Activated T-cell treated with anti-CD3 and anti-CD28 coated beads, Interleukin-2, amount 50 U/mL, for 72 hours (primary cell): ENCODE data around the gene ZNF804A. TPM values are rescaled to one million over a fixed set of nuclear protein-coding genes. Genes with fewer than 3 reads are reported as not detected.
"Not testable (repeated sequence)": the region's sequence is repeated elsewhere in the genome, so short reads cannot be mapped to it uniquely, and the experiment has no call there.

ENCODE experiments used
- ATAC-seq, 2 donors: fragments of 150-1000 bp; cut with Tn5 transposase; replicated peaks in 1 of 2; 2 replicates each; pipeline ENCODE4 v1.10.0; 2021; ENCODE audit warnings: moderate library complexity in 2 of 2, mild to moderate bottlenecking in 1 of 2
- DNase-seq, 2 donors: peaks; one replicate each; pipeline ENCODE4 v3.0.0; 2021 to 2022; ENCODE audit warnings: mixed read lengths in 1 of 2
- H3K27ac Mint-ChIP-seq: one replicate; pipeline ENCODE4 v1.8.0; 2022; ENCODE audit warnings: mild to moderate bottlenecking, moderate library complexity, mixed read lengths
- H3K27me3 Mint-ChIP-seq: one replicate; pipeline ENCODE4 v1.8.0; 2022; ENCODE audit warnings: low read depth, mixed read lengths
- H3K36me3 Mint-ChIP-seq, 2 donors: one replicate each; pipeline ENCODE4 v1.8.0; 2022; ENCODE audit warnings: mixed read lengths in 2 of 2, mild to moderate bottlenecking in 1 of 2; ENCODE audit not compliant: insufficient read depth in 2 of 2
- H3K4me1 Mint-ChIP-seq: one replicate; pipeline ENCODE4 v1.8.0; 2022; ENCODE audit warnings: low read depth, mixed read lengths
- H3K4me3 Mint-ChIP-seq, 2 donors: one replicate each; pipeline ENCODE4 v1.8.0; 2022; ENCODE audit warnings: mild to moderate bottlenecking in 2 of 2, mixed read lengths in 2 of 2, moderate library complexity in 2 of 2
- H3K9me3 Mint-ChIP-seq, 2 donors: one replicate each; pipeline ENCODE4 v1.8.0; 2022; ENCODE audit warnings: mixed read lengths in 2 of 2
- total RNA-seq, 2 donors: library from RNA; stranded (reverse); gene quantifications; one replicate each; pipeline ENCODE4 v1.2.3, GENCODE V29; 2022

The ZNF804A gene
- total RNA-seq, 2 donors from 2014 or later, result not detected

- DNase-seq, H3K9me3 Mint-ChIP-seq, H3K36me3 Mint-ChIP-seq, H3K4me3 Mint-ChIP-seq, H3K27me3 Mint-ChIP-seq, ATAC-seq, H3K27ac Mint-ChIP-seq, H3K4me1 Mint-ChIP-seq: not testable (repeated sequence)
These were observed 161.4 kb downstream of the ZNF804A start for GRCh38 chr2:184759557-184760255.

GRCh38 chr2:184760931-184761330, 162.6 kb downstream of the ZNF804A start:
- DNase-seq, result no peak
- no peak for ATAC-seq
- Mint-ChIP-seq H3K27ac (no peak overlapping the region), H3K27me3 (no peaks in the 10 kb centered on the region), H3K4me3 (no peak overlapping the region), H3K36me3 (no peaks in the 10 kb centered on the region), H3K4me1 (no peaks in the 10 kb centered on the region), H3K9me3 (peaks cover 3 to 7% of the 10 kb centered on the region in 2 donors)

DNA sequence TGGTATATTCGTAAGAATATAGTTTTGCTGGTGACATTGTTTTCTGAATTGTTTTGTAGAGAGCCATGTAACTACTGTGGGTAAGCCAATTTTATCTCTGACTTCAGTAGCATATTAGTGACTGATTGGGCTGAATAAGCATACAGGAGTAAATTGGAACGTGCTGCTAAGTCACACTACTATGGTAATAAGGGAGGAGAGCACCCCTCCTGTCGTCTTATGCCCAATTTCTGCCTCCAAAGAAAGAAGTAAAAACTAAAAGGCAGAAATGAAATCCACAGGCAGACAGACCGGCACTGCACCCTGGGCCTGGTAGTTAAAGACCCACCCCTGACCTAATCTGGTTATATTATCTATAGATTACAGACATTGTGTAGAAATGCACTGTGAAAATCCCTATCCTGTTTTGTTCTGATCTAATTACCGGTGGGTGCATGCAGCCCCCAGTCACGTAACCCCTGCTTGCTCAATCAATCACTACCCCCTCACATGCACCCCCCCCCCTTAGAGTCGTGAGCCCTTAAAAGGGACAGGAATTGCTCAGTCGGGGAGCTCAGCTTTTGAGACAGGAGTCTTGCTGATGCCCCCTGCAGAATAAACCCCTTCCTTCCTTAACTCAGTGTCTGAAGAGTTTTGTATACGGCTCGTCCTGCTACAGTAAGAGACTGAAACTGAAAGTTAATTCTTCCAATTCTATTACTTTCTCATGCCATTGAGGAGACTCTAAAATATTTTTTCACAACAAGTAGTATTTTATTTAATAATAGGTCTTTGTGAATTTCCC, 167.0 kb downstream of the ZNF804A start:
- Mint-ChIP-seq H3K9me3 (peaks cover 0 to 2% of the 10 kb centered on the region in 2 donors), H3K4me1 (no peaks in the 10 kb centered on the region), H3K27ac (no peak overlapping the region), H3K4me3 (no peak overlapping the region), H3K36me3 (no peaks in the 10 kb centered on the region), H3K27me3 (no peaks in the 10 kb centered on the region)
- no peak for DNase-seq
- ATAC-seq, result no peak

DNA sequence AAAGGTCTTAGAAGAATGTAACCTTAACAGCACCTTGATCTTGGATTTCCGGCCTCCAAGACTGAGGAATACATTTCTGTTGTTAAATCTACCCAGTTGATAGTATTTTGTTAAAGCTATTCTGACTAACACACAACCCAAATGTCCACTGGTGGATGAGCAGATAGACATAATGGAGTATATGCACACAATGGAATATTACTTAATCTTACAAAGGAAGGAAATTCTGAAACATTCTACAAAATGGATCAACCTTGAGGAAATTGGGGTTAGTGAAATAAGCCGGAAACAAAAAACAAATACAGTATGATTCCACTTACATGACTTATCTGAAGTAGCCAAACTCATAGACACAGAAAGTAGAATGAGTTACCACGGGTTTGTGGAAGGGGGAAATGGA, 168.7 kb downstream of the ZNF804A start:
- Mint-ChIP-seq H3K9me3 (peaks cover 0 to 2% of the 10 kb centered on the region in 2 donors), H3K27ac (no peak overlapping the region), H3K27me3 (no peaks in the 10 kb centered on the region), H3K4me3 (no peak overlapping the region), H3K36me3 (no peaks in the 10 kb centered on the region), H3K4me1 (no peaks in the 10 kb centered on the region)
- ATAC-seq (no peak), DNase-seq (no peak)

- DNase-seq (no peak), ATAC-seq (no peak)
- Mint-ChIP-seq H3K4me3 (no peak overlapping the region), H3K36me3 (no peaks in the 10 kb centered on the region), H3K27me3 (no peaks in the 10 kb centered on the region), H3K4me1 (no peaks in the 10 kb centered on the region), H3K9me3 (no peaks in the 10 kb centered on the region), H3K27ac (no peak overlapping the region)
These were observed 170.7 kb downstream of the ZNF804A start for GRCh38 chr2:184769023-184769422.

DNA sequence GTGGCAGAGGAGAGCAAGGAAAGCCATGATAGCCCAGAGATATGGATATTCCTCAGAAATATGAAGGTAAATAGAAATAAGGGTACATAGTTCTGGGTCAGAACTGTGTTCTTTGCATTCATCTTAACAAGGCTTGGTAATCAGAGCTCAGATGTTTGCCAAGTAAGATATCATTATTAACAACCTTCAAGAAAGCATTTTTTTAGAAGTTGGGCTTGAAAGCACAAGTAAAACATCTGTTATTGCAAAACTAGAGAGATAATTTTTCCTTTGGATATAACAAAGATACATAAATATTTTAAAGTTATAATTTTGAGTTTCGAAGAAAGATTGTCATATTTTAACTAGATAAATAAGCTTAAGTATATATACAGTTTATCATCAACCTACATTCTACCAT, 171.4 kb downstream of the ZNF804A start:
- Mint-ChIP-seq H3K4me3 (no peak overlapping the region), H3K36me3 (no peaks in the 10 kb centered on the region), H3K27ac (no peak overlapping the region), H3K4me1 (no peaks in the 10 kb centered on the region), H3K27me3 (no peaks in the 10 kb centered on the region), H3K9me3 (peaks cover 0 to 2% of the 10 kb centered on the region in 2 donors)
- ATAC-seq, result no peak
- no peak for DNase-seq

GRCh38 chr2:184779777-184780176, 181.4 kb downstream of the ZNF804A start:
- ATAC-seq (no peak), DNase-seq (no peak)
- H3K27ac Mint-ChIP-seq, result no peak overlapping the region
- H3K4me1 Mint-ChIP-seq, result no peaks in the 10 kb centered on the region
- no peaks in the 10 kb centered on the region for H3K36me3 Mint-ChIP-seq
- H3K4me3 Mint-ChIP-seq, result no peak overlapping the region
- peaks cover 5 to 10% of the 10 kb centered on the region in 2 donors for H3K9me3 Mint-ChIP-seq
- H3K27me3 Mint-ChIP-seq, result no peaks in the 10 kb centered on the region

GRCh38 chr2:184780384-184780783, 182.1 kb downstream of the ZNF804A start:
- Mint-ChIP-seq H3K4me1 (no peaks in the 10 kb centered on the region), H3K36me3 (no peaks in the 10 kb centered on the region), H3K9me3 (peaks cover 5 to 10% of the 10 kb centered on the region in 2 donors), H3K27me3 (no peaks in the 10 kb centered on the region), H3K4me3 (no peak overlapping the region), H3K27ac (no peak overlapping the region)
- no peak for DNase-seq
- ATAC-seq, result no peak

DNA sequence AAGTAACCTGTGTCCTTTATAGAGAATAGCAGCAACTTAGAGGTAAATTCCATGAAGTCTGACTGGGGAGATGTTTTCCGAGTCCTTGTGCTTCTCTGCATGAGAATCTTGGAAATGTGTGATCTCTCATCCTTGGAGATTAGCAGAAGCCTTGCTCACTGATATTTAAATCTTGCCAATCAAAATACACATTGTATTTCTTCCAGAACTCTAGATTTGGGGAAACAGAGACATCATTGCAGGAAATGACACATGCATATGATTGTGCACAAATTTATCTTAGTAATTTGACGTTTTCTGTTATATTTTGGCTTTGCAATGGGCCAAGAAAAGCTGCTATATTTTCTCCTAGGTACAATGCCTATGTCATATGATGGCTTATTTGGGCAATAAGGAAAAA, 182.6 kb downstream of the ZNF804A start:
- DNase-seq (no peak), ATAC-seq (no peak)
- Mint-ChIP-seq H3K4me3 (no peak overlapping the region), H3K4me1 (no peaks in the 10 kb centered on the region), H3K27me3 (no peaks in the 10 kb centered on the region), H3K27ac (no peak overlapping the region), H3K9me3 (peaks cover 5 to 10% of the 10 kb centered on the region in 2 donors), H3K36me3 (no peaks in the 10 kb centered on the region)

- Mint-ChIP-seq H3K27ac (no peak overlapping the region), H3K9me3 (peaks cover 2 to 13% of the 10 kb centered on the region in 2 donors), H3K36me3 (no peaks in the 10 kb centered on the region), H3K27me3 (no peaks in the 10 kb centered on the region), H3K4me1 (no peaks in the 10 kb centered on the region), H3K4me3 (no peak overlapping the region)
- ATAC-seq, result no peak
- no peak for DNase-seq
These were observed 185.2 kb downstream of the ZNF804A start for GRCh38 chr2:184783576-184783975.

- Mint-ChIP-seq H3K27ac (no peak overlapping the region), H3K27me3 (no peaks in the 10 kb centered on the region), H3K4me1 (no peaks in the 10 kb centered on the region), H3K36me3 (peaks cover 0 to 1% of the 10 kb centered on the region in 2 donors), H3K9me3 (peaks cover 7 to 26% of the 10 kb centered on the region in 2 donors), H3K4me3 (no peak overlapping the region)
- DNase-seq (no peak), ATAC-seq (no peak)
These were observed 194.8 kb downstream of the ZNF804A start for GRCh38 chr2:184793176-184793575.

DNA sequence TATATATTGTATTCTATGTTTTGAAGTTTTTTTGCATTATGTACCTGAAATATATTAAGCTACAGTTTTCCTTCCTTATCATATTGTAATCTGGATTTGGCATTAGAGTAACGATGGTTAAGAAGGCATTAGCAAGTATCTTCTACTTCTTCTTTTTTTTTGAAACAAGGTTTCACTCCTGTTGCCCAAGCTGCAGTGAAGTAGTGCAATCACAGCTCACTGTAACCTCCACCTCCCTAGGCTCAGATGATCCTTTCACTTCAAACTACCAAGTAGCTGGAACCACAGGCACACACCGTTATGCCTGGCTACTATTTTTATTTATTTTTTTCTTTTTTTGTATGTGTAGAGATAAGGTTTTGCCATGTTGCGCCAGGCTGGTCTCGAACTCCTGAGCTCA, 201.1 kb downstream of the ZNF804A start:
- Mint-ChIP-seq H3K4me1 (no peaks in the 10 kb centered on the region), H3K27me3 (no peaks in the 10 kb centered on the region), H3K9me3 (peaks cover 10% of the 10 kb centered on the region in 2 donors), H3K36me3 (peaks cover 0 to 1% of the 10 kb centered on the region in 2 donors), H3K27ac (no peak overlapping the region), H3K4me3 (no peak overlapping the region)
- DNase-seq (no peak), ATAC-seq (no peak)

DNA sequence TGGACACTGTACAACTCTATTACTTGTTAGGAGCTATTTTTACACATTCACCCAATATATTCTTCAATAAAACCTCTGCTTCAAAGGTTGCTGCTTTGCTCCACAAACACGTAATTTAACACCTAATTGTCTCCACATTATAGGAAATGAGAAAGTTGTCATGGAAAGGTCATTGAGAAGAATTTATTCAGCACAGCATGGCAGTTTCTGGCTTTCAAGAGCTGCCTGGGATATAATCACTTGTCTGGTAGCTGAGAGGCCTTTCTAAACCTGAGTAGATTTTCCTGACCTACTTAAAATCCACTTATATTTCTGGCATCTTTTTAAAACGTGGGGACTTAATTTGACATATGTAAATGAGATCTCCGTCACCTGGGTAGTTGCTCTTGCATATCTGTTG, 216.1 kb downstream of the ZNF804A start:
- Mint-ChIP-seq H3K4me3 (no peak overlapping the region), H3K4me1 (no peaks in the 10 kb centered on the region), H3K9me3 (peaks cover 9% of the 10 kb centered on the region in 2 donors), H3K27ac (no peak overlapping the region), H3K27me3 (no peaks in the 10 kb centered on the region), H3K36me3 (peaks cover 0 to 6% of the 10 kb centered on the region in 2 donors)
- ATAC-seq (no peak), DNase-seq (no peak)
